ENCODE results near the gene CTDNEP1.
A peak's percentile ranks its signal among the peaks of the same experiment; 100 is the strongest.

The CTDNEP1 gene

GRCh38 chr17:7213895-7214299 lies 37.6 kb downstream of the CTDNEP1 start:
- peak; percentile 64 for DNase-seq (ENCODE audit: low spot score)
- TF ChIP-seq, protein P1, sequence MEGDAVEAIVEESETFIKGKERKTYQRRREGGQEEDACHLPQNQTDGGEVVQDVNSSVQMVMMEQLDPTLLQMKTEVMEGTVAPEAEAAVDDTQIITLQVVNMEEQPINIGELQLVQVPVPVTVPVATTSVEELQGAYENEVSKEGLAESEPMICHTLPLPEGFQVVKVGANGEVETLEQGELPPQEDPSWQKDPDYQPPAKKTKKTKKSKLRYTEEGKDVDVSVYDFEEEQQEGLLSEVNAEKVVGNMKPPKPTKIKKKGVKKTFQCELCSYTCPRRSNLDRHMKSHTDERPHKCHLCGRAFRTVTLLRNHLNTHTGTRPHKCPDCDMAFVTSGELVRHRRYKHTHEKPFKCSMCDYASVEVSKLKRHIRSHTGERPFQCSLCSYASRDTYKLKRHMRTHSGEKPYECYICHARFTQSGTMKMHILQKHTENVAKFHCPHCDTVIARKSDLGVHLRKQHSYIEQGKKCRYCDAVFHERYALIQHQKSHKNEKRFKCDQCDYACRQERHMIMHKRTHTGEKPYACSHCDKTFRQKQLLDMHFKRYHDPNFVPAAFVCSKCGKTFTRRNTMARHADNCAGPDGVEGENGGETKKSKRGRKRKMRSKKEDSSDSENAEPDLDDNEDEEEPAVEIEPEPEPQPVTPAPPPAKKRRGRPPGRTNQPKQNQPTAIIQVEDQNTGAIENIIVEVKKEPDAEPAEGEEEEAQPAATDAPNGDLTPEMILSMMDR (IDR thresholded peaks at IDR 0.05; ENCODE audit: borderline replicate concordance, control extremely low read depth, extremely low read depth, insufficient read depth, missing control alignments) = peak; percentile 17
- in situ Hi-C loops (cut with MboI; ENCODE audit: low sequenced_read_pairs, unreplicated experiment) = no loop called here

DNA sequence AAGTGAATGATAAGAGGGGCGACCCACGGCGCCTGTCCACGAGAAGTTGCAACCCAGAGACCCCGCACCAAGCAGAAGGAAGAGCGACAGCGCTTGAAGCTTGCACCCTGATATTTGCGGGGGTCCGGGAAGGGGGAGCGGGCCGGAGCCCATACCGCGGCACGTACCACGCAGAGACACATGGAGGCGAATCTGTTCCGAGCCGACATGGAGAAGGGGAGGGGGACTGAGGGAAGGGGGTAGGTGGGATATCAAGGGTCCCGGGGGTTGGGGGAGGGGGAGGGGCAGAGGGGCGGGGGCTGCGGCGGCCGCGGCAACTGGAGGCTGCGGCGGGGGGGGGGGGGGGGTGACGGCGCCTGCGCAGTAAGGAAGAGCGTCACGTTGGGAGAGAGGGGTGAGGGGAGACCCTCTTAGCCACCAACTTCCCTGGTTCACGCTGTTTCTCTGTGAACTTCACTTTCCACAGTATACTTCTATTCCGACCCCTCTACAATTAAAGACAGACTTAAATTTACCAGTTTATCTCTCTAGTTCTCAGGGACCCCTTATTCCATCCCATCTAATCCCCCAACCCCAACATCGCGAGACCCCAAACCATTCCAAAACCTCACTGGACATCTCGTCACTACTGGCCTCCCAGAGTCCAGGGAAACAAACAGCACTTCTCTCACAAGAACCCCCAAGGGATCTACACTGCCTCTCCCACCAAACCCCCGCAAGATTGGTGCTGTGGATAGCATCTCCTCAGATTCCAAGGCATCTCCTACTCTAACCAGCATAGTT lies 39.9 kb downstream of the CTDNEP1 start:
- in situ Hi-C loops (cut with MboI; ENCODE audit: low sequenced_read_pairs, unreplicated experiment) = no loop called here
- DNase-seq (ENCODE audit: low spot score) = no peak
- TF ChIP-seq, protein P1 (IDR thresholded peaks at IDR 0.05; ENCODE audit: borderline replicate concordance, control extremely low read depth, extremely low read depth, insufficient read depth, missing control alignments) = no peak

DNA sequence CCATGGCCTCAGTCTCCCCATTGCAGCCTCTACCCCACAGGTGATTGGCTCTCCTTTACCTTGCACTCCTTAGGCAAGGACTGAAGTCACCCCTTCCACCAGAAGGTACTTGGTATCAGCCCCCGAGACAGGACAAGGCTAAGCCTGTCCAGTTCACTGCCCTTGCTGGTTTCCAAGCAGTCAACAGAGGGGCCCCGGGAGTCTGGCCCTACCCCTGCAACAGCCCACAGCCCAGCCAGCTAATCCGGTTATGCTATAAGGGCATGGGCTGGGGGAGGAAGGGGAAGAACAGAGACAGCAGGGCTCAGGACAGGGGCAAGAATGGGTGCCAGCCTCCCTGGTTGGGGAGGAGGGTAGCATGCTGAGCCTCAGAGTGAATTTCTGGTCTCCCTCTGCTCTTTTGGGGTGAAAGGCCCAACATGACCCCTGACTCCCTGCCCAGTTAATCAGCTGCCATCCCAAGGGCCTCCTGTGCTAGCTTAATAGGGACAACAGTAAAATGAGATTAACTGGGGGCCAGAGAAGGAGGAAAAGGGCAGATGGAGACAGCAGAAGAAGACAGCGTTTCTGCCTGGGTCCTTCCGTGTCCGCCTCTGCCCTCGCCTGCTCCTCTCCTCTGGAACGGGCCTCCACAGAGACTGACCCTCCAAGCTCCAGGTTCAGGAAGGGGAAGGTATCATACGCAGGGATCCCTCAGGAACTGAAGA lies 42.6 kb downstream of the CTDNEP1 start:
- no peak for DNase-seq (ENCODE audit: low spot score)
- in situ Hi-C loops (cut with MboI; ENCODE audit: low sequenced_read_pairs, unreplicated experiment) = no loop called here
- TF ChIP-seq, protein P1 (IDR thresholded peaks at IDR 0.05; ENCODE audit: borderline replicate concordance, control extremely low read depth, extremely low read depth, insufficient read depth, missing control alignments) = no peak

GRCh38 chr17:7208027-7208571 lies 43.4 kb downstream of the CTDNEP1 start:
- TF ChIP-seq, protein P1 (IDR thresholded peaks at IDR 0.05; ENCODE audit: borderline replicate concordance, control extremely low read depth, extremely low read depth, insufficient read depth, missing control alignments) = no peak
- in situ Hi-C loops (cut with MboI; ENCODE audit: low sequenced_read_pairs, unreplicated experiment) = no loop called here
- DNase-seq (ENCODE audit: low spot score) = no peak

DNA sequence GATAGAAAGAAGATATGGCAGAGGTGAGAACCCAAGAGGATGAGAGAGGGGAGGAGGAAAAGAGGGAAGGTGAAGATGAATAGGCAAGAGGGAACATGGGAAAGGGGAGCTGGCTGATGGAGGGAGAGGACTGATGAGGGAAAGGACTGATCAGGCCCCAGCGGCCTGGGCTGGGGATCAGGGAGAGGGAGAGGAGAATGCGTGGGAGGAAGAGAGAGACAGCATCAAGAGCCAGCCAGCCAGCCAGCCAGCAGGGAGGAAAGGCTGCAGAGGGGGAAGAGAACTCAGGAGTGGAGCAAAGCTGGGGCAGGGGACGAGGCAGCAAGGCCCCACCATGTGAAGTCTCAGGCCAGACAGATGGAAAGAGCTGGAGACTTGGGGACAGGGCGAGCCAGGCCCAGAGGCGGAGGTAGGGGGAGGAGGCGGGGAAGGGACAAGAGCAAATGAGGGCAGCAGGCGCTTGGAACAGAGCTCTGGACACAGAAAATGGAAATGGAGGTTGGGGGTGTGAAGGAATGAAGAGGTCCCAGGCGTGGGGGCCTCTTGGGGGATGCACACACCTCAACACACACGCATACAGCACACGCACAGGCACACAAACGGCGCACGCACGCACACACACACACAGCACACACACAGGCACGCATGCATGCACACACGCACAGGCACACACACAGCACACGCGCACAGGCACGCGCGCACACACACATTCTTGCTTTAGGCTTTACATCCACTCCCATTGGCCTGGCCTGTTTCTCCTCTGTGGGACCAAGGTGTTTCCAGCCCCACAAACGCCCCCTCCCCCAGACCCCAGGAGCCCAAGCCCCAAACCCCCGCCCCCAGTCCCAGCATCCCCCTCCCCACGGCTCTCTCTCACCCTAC lies 44.2 kb downstream of the CTDNEP1 start:
- DNase-seq (ENCODE audit: low spot score) = no peak
- TF ChIP-seq, protein P1 (IDR thresholded peaks at IDR 0.05; ENCODE audit: borderline replicate concordance, control extremely low read depth, extremely low read depth, insufficient read depth, missing control alignments) = no peak
- in situ Hi-C loops (cut with MboI; ENCODE audit: low sequenced_read_pairs, unreplicated experiment) = no loop called here

- in situ Hi-C loops (cut with MboI; ENCODE audit: low sequenced_read_pairs, unreplicated experiment) = no loop called here
- no peak for DNase-seq (ENCODE audit: low spot score)
- TF ChIP-seq, protein P1 (IDR thresholded peaks at IDR 0.05; ENCODE audit: borderline replicate concordance, control extremely low read depth, extremely low read depth, insufficient read depth, missing control alignments) = no peak
These were observed 46.0 kb downstream of the CTDNEP1 start for GRCh38 chr17:7205561-7205960.
